ENCODE results near the gene MRPL55.

Gene MRPL55

DNA sequence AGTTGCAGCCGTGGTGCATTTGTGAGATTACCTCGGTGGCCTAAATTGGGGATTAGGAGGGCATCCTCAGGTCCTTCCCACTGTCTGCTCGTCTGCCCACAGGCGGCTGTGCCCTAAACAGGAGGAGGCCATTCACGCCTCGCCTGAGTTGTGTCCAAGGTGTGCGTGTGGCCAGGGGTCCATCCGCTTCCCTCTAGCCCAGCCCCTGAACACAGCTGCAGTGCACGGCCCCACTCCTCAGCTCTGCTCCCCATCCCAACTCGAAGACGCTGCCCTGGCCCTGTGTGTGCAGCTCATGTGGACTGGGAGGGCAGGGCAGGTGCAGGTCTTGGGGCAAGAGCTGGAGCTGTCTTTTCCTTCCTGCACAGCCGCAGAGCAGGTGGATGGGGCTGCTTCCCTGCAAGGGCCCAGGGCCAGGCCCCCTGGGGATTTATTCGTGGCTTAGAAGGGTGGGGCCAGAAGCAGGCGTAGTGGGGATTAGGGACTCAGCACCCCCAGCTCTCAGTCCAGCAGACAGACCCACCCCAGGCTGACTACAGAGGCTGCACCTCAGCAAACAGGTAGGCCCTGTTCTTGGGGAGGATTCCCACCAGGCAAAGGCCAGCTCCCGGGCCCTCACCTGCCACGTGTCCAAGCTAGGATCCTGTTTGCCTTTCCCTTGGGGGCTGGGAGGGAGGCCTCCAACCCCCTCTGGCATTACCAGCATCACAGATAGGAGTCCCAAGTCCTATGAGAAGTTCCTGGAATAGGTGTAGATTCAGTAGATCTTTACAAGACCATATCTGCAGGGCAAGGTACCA lies 35.3 kb upstream of the MRPL55 start:
- no peak for TF ChIP-seq POLR2AphosphoS5 (IDR thresholded peaks at IDR 0.05; ENCODE audit: low read depth)
- DNase-seq (ENCODE audit: low read depth in 1 of 2, low spot score in 1 of 2) = no peak
- H3K27ac ChIP-seq (replicated peaks) = no peak overlapping the region
- H3K4me3 ChIP-seq (replicated peaks; ENCODE audit: insufficient read depth, low read length) = no peak overlapping the region
- H3K27me3 ChIP-seq (ENCODE audit: insufficient read depth, poor library complexity, severe bottlenecking) = no peaks in the 10 kb centered on the region

DNA sequence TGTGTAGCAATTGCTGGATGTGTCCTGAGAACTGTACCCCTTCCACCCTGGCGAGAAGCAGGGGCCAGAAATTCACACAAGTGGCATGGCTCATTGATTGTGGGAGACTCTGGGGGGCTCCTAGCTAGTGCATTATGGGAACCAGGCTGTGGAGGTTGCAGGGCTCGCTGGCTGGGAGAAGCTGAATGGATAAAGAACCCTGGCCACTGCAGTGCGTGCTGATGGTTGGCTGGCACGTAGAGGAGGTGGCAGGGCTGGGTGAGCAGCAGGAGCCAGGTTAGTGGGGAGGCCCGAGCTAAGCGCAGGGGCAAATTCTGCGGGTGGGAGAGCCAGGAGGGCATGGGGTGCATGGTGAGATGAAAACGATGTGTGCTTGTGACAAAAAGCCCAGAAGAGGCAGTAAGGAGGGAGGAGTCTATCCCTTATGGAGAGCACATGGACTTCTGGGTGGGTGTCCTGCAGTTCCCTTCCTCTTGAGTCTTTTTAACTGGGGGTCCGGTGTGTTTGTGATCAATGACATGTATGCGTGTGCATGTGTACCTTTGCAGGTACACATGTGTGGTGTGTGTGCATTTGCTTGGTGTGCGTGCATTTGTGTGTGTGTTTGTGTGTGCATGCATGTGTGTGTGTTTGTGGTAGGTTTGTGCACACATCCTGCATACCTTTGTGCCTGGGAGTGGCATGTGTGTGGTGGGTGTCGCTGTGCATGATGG lies 34.5 kb upstream of the MRPL55 start:
- Histone ChIP-seq H3K27ac (replicated peaks) (no peak overlapping the region), H3K4me3 (replicated peaks; ENCODE audit: insufficient read depth, low read length) (no peak overlapping the region), H3K27me3 (ENCODE audit: insufficient read depth, poor library complexity, severe bottlenecking) (no peaks in the 10 kb centered on the region)
- no peak for DNase-seq (ENCODE audit: low read depth in 1 of 2, low spot score in 1 of 2)
- TF ChIP-seq, protein P1, sequence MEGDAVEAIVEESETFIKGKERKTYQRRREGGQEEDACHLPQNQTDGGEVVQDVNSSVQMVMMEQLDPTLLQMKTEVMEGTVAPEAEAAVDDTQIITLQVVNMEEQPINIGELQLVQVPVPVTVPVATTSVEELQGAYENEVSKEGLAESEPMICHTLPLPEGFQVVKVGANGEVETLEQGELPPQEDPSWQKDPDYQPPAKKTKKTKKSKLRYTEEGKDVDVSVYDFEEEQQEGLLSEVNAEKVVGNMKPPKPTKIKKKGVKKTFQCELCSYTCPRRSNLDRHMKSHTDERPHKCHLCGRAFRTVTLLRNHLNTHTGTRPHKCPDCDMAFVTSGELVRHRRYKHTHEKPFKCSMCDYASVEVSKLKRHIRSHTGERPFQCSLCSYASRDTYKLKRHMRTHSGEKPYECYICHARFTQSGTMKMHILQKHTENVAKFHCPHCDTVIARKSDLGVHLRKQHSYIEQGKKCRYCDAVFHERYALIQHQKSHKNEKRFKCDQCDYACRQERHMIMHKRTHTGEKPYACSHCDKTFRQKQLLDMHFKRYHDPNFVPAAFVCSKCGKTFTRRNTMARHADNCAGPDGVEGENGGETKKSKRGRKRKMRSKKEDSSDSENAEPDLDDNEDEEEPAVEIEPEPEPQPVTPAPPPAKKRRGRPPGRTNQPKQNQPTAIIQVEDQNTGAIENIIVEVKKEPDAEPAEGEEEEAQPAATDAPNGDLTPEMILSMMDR (IDR thresholded peaks at IDR 0.05; ENCODE audit: insufficient read depth, low read length) = no peak
- TF ChIP-seq, protein P2, sequence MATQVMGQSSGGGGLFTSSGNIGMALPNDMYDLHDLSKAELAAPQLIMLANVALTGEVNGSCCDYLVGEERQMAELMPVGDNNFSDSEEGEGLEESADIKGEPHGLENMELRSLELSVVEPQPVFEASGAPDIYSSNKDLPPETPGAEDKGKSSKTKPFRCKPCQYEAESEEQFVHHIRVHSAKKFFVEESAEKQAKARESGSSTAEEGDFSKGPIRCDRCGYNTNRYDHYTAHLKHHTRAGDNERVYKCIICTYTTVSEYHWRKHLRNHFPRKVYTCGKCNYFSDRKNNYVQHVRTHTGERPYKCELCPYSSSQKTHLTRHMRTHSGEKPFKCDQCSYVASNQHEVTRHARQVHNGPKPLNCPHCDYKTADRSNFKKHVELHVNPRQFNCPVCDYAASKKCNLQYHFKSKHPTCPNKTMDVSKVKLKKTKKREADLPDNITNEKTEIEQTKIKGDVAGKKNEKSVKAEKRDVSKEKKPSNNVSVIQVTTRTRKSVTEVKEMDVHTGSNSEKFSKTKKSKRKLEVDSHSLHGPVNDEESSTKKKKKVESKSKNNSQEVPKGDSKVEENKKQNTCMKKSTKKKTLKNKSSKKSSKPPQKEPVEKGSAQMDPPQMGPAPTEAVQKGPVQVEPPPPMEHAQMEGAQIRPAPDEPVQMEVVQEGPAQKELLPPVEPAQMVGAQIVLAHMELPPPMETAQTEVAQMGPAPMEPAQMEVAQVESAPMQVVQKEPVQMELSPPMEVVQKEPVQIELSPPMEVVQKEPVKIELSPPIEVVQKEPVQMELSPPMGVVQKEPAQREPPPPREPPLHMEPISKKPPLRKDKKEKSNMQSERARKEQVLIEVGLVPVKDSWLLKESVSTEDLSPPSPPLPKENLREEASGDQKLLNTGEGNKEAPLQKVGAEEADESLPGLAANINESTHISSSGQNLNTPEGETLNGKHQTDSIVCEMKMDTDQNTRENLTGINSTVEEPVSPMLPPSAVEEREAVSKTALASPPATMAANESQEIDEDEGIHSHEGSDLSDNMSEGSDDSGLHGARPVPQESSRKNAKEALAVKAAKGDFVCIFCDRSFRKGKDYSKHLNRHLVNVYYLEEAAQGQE (IDR thresholded peaks at IDR 0.05; ENCODE audit: insufficient replicate concordance, low read depth) = no peak
- TF ChIP-seq GABPA (IDR thresholded peaks at IDR 0.05; ENCODE audit: low read depth) = no peak
- no peak for TF ChIP-seq POLR2AphosphoS5 (IDR thresholded peaks at IDR 0.05; ENCODE audit: low read depth)
- TF ChIP-seq SPI1 (IDR thresholded peaks at IDR 0.05; ENCODE audit: borderline replicate concordance, low read depth) = no peak

DNA sequence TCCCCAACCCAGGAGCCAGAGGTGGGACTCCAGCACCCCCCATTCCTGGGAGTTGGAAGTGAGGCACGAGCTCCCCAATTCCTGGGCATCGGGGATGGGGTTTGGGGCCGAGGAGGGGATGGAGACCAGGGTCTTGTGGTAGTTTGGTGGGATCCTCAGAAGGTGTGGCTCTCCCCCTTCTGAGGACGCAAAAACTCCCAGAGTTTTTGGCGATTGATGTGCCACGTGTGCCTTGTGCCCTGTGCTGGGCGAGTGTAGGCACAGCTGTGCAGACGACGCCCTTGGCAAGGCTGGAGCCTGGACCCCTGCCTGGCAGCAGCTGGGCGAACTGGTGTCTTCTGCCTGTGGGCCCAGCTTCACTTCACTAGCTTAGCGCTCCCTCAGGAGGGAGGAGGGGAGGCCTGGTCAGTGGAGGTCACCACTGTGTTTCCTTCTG lies 33.6 kb upstream of the MRPL55 start:
- Histone ChIP-seq H3K27me3 (ENCODE audit: insufficient read depth, poor library complexity, severe bottlenecking) (no peaks in the 10 kb centered on the region), H3K27ac (replicated peaks) (no peak overlapping the region), H3K4me3 (replicated peaks; ENCODE audit: insufficient read depth, low read length) (no peak overlapping the region)
- DNase-seq (ENCODE audit: low read depth in 1 of 2, low spot score in 1 of 2) = no peak
- TF ChIP-seq SPI1 (IDR thresholded peaks at IDR 0.05; ENCODE audit: borderline replicate concordance, low read depth) (no peak), POLR2AphosphoS5 (IDR thresholded peaks at IDR 0.05; ENCODE audit: low read depth) (no peak), GABPA (IDR thresholded peaks at IDR 0.05; ENCODE audit: low read depth) (no peak)
- TF ChIP-seq, protein P2 (IDR thresholded peaks at IDR 0.05; ENCODE audit: insufficient replicate concordance, low read depth) = no peak
- TF ChIP-seq, protein P1 (IDR thresholded peaks at IDR 0.05; ENCODE audit: insufficient read depth, low read length) = no peak

DNA sequence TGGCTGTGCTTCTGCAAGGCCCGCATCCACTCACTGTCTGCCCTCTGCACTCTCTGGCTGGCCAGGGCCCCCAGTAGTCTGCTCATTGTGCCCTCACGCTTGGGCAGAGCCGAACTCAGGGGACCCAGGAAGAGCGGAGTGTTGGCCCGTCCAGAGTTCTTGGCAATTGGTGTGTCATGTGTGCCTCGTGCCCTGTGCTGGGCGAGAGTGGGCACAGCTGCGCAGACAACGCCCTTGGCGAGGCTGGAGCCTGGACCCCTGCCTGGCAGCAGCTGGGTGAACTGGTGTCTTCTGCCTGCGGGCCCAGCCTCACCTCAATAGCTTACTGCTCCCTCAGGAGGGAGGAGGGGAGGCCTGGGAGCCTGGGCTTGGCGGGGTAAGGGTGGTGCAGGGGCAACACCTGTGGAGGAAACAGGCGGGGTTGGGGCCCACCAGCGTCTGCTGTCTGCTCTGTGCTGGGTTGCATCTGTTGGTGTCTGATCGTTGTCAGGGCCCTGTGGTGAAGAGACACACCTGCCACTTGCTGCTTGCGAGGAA lies 33.1 kb upstream of the MRPL55 start:
- H3K4me3 ChIP-seq (replicated peaks; ENCODE audit: insufficient read depth, low read length) = no peak overlapping the region
- TF ChIP-seq, protein P1 (IDR thresholded peaks at IDR 0.05; ENCODE audit: insufficient read depth, low read length) = no peak
- TF ChIP-seq POLR2AphosphoS5 (IDR thresholded peaks at IDR 0.05; ENCODE audit: low read depth) = no peak
- TF ChIP-seq SPI1 (IDR thresholded peaks at IDR 0.05; ENCODE audit: borderline replicate concordance, low read depth) = no peak
- TF ChIP-seq GABPA (IDR thresholded peaks at IDR 0.05; ENCODE audit: low read depth) = no peak
- TF ChIP-seq, protein P2 (IDR thresholded peaks at IDR 0.05; ENCODE audit: insufficient replicate concordance, low read depth) = no peak
- H3K27ac ChIP-seq (replicated peaks) = no peak overlapping the region
- H3K27me3 ChIP-seq (ENCODE audit: insufficient read depth, poor library complexity, severe bottlenecking) = no peaks in the 10 kb centered on the region
- DNase-seq (ENCODE audit: low read depth in 1 of 2, low spot score in 1 of 2) = no peak
